K562 (cell line): ENCODE results near the gene TSPOAP1. TPM values are rescaled to one million over a fixed set of nuclear protein-coding genes. Genes with fewer than 3 reads are reported as not detected.
A peak's percentile ranks its signal among the peaks of the same experiment; 100 is the strongest.

ENCODE experiments used
- C11orf30 ChIP-seq: fragments of 450-650 bp; IDR thresholded peaks from 2 replicates; pipeline ENCODE4 v1.6.1; 2016; ENCODE audit warnings: low read depth, mild to moderate bottlenecking
- ETV6 ChIP-seq, 3 experiments: fragments of 150-350 bp in 1 of 3; sonication (generic) in 1 of 3; formaldehyde crosslinking in 1 of 3; IDR thresholded peaks; 2 replicates each; pipeline versions ENCODE4 v1.6.1 to v1.8.0; 2014 to 2022; ENCODE audit warnings: borderline replicate concordance in 2 of 3, low read depth in 2 of 3, antibody characterized with exemption in 1 of 3, low read length in 1 of 3, mild to moderate bottlenecking in 1 of 3, missing genetic modification reagents in 1 of 3
- NONO ChIP-seq, 2 experiments: fragments of 200-400 bp in 1 of 2; fragments of 450-650 bp in 1 of 2; formaldehyde crosslinking in 1 of 2; IDR thresholded peaks; 2 replicates each; pipeline ENCODE4 v1.6.1; 2017; ENCODE audit warnings: low read depth in 2 of 2, mild to moderate bottlenecking in 2 of 2, moderate library complexity in 2 of 2, low read length in 1 of 2
- NR2C1 ChIP-seq, 2 experiments: fragments of 450-650 bp; IDR thresholded peaks; 2 replicates each; pipeline ENCODE4 v1.6.1; 2017; ENCODE audit warnings: mild to moderate bottlenecking in 2 of 2, antibody characterized with exemption in 1 of 2, inconsistent platforms in 1 of 2, missing compliant biosample characterization in 1 of 2, missing genetic modification characterization in 1 of 2
- POLR2AphosphoS5 ChIP-seq: IDR thresholded peaks from 2 replicates; pipeline ENCODE4 v1.6.1; 2011; ENCODE audit warnings: mild to moderate bottlenecking, low read depth, low read length, moderate library complexity; ENCODE audit not compliant: control insufficient read depth, insufficient read depth
- SMARCA5 ChIP-seq: fragments of 450-650 bp; IDR thresholded peaks from 2 replicates; pipeline ENCODE4 v1.6.1; 2016
- TCFL5 ChIP-seq: fragments of 250-450 bp; sonication (Bioruptor Pico); conservative IDR thresholded peaks from 2 replicates; pipeline ENCODE4 v1.6.1; 2021; ENCODE audit warnings: mild to moderate bottlenecking, moderate library complexity, matching md5 sums
- TEAD1 ChIP-seq, 2 experiments: fragments of 450-650 bp in 1 of 2; sonication (generic) in 1 of 2; formaldehyde crosslinking; IDR thresholded peaks; 2 replicates each; pipeline versions ENCODE4 v1.4.0 to v1.8.0; 2020 to 2022; ENCODE audit warnings: mild to moderate bottlenecking in 2 of 2, missing genetic modification reagents in 1 of 2
- TEAD4 ChIP-seq, 2 experiments: sonication (generic) in 1 of 2; formaldehyde crosslinking in 1 of 2; IDR thresholded peaks; 2 replicates each; pipeline versions ENCODE4 v1.6.1 to v1.8.0; 2012 to 2022; ENCODE audit warnings: borderline replicate concordance in 1 of 2, inconsistent platforms in 1 of 2, low read length in 1 of 2, mild to moderate bottlenecking in 1 of 2, missing genetic modification reagents in 1 of 2
- VEZF1 ChIP-seq: fragments of 200-800 bp; sonication (Bioruptor generic); IDR thresholded peaks from 2 replicates; pipeline ENCODE4 v1.6.1; 2017; ENCODE audit warnings: missing genetic modification characterization, missing compliant biosample characterization
- polyA plus RNA-seq, 8 experiments: library from polyadenylated mRNA; depleted of rRNA in 4 of 8; stranded (reverse) in 5 of 8; unstranded in 3 of 8; fragments of >200 nt; fragmentation: Nextera tagmentation in 2 of 8; fragmentation: Illumina TruSeq in 1 of 8; extraction: Ambion mirVana in 2 of 8; extraction: Trizol in 1 of 8; gene quantifications; 2 replicates each; pipeline versions ENCODE4 v1.2.1 to v1.2.3, GENCODE V29; 2011 to 2014; ENCODE audit warnings: inconsistent platforms in 1 of 8, missing spikeins in 1 of 8
- total RNA-seq, 7 experiments: library from RNA; depleted of rRNA in 6 of 7; stranded (reverse); fragments of >200 nt in 6 of 7; fragmentation: Illumina TruSeq in 2 of 7; extraction: Trizol in 2 of 7; gene quantifications; 2 replicates each; pipeline versions ENCODE4 v1.2.1 to v1.2.3, GENCODE V29; 2011 to 2021; ENCODE audit warnings: low replicate concordance in 1 of 7
- TF ChIP-seq, protein P1 (sequence below): fragments of 250-450 bp; sonication (Bioruptor Pico); IDR thresholded peaks from 2 replicates; pipeline ENCODE4 v1.5.0; 2022; ENCODE audit warnings: mild to moderate bottlenecking
- TF ChIP-seq, protein P2 (sequence below): fragments of 250-450 bp; sonication (Bioruptor Pico); IDR thresholded peaks from 2 replicates; pipeline ENCODE4 v1.4.0; 2020; ENCODE audit warnings: mild to moderate bottlenecking, moderate library complexity, borderline replicate concordance

The TSPOAP1 gene
- total and polyA plus RNA-seq, 9 of the 15 experiments (the other 6 are each of a cell fraction or from before 2014, with no cell fraction given): 0.87 to 3.9 (median 1.8) TPM; not detected in 2

DNA sequence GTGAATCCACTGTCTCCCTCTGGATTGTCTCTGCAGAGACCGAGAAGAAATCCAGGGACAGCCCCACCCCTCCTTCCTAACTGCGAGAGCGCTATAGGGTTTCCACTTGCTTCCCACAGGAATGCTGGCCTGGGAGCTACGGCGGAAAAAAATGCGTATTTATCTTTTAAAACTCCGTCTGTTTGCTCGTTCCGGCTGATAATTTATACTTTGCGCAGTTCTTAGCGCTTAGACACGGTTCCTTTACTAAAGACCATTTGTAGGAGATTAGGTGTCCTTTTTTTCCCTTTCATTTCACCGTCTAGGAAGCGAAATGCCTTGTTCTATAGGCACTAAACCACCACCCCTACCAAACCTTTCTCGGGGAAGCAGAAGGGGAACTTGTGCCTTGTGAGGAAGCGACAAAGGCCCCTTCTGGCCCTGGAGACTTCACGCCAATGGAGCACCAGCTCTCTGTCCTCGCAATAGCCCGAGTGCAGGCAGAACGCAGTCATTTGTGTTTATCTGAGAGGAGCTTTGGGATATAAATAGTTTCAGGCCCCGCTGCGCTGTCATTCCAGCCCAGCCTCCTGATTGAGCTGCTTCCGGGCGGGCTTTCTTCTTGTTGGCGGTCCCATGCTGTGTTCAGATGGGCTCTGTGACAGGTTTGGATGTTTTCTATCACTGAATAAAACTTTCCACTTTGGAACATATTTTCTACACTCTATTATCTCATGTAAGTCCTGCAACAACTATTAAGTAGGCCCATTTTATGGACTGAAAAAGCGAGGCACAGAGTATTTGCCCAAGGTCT, 24.2 kb upstream of the TSPOAP1 start (continued):
- TF ChIP-seq, protein P1, sequence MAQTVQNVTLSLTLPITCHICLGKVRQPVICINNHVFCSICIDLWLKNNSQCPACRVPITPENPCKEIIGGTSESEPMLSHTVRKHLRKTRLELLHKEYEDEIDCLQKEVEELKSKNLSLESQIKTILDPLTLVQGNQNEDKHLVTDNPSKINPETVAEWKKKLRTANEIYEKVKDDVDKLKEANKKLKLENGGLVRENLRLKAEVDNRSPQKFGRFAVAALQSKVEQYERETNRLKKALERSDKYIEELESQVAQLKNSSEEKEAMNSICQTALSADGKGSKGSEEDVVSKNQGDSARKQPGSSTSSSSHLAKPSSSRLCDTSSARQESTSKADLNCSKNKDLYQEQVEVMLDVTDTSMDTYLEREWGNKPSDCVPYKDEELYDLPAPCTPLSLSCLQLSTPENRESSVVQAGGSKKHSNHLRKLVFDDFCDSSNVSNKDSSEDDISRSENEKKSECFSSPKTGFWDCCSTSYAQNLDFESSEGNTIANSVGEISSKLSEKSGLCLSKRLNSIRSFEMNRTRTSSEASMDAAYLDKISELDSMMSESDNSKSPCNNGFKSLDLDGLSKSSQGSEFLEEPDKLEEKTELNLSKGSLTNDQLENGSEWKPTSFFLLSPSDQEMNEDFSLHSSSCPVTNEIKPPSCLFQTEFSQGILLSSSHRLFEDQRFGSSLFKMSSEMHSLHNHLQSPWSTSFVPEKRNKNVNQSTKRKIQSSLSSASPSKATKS (CRISPR knock-in tag): no peak
- TF ChIP-seq, protein P2, sequence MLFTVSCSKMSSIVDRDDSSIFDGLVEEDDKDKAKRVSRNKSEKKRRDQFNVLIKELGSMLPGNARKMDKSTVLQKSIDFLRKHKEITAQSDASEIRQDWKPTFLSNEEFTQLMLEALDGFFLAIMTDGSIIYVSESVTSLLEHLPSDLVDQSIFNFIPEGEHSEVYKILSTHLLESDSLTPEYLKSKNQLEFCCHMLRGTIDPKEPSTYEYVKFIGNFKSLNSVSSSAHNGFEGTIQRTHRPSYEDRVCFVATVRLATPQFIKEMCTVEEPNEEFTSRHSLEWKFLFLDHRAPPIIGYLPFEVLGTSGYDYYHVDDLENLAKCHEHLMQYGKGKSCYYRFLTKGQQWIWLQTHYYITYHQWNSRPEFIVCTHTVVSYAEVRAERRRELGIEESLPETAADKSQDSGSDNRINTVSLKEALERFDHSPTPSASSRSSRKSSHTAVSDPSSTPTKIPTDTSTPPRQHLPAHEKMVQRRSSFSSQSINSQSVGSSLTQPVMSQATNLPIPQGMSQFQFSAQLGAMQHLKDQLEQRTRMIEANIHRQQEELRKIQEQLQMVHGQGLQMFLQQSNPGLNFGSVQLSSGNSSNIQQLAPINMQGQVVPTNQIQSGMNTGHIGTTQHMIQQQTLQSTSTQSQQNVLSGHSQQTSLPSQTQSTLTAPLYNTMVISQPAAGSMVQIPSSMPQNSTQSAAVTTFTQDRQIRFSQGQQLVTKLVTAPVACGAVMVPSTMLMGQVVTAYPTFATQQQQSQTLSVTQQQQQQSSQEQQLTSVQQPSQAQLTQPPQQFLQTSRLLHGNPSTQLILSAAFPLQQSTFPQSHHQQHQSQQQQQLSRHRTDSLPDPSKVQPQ (CRISPR knock-in tag): no peak
- no peak for TF ChIP-seq ETV6 (IDR thresholded peaks at IDR 0.05; ENCODE audit: borderline replicate concordance in 1 of 2, low read depth in 2 of 2, low read length in 1 of 2)
- TF ChIP-seq ETV6 (CRISPR knock-in tag; IDR thresholded peaks at IDR 0.05; ENCODE audit: borderline replicate concordance): no peak
- TF ChIP-seq NONO (IDR thresholded peaks at IDR 0.05; ENCODE audit: low read depth in 2 of 2, low read length in 1 of 2): no peak
- no peak for TF ChIP-seq NR2C1 (IDR thresholded peaks at IDR 0.05)
- TF ChIP-seq NR2C1 (tag; IDR thresholded peaks at IDR 0.05): no peak
- peak; percentile 60; the same call in 1 of the 2 replicates for TF ChIP-seq POLR2AphosphoS5
- 0 out of 2 replicates have a peak, but pooled peaks have one; percentile 2 for TF ChIP-seq TEAD4 (IDR thresholded peaks at IDR 0.05; ENCODE audit: low read length)
- TF ChIP-seq TEAD4 (CRISPR knock-in tag; IDR thresholded peaks at IDR 0.05; ENCODE audit: borderline replicate concordance): no peak
- peak in 1 of 2 experiments; percentile 78; a peak in 2 of 4 replicates for TF ChIP-seq TEAD1 (CRISPR knock-in tag; IDR thresholded peaks at IDR 0.05)
- TF ChIP-seq SMARCA5: peak; percentile 89; the same call in 1 of the 2 replicates
- no peak for TF ChIP-seq TCFL5 (CRISPR knock-in tag)
- TF ChIP-seq VEZF1 (CRISPR knock-in tag): peak; percentile 48
- TF ChIP-seq C11orf30: no peak
